ENCODE results near the gene FGF18.

FGF18 gene

GRCh38 chr5:171425596-171426244, 6.3 kb downstream of the FGF18 start:
- no peak for FAIRE-seq

GRCh38 chr5:171426266-171426665, 6.8 kb downstream of the FGF18 start:
- FAIRE-seq: no peak

GRCh38 chr5:171426680-171427079, 7.2 kb downstream of the FGF18 start:
- FAIRE-seq: no peak

GRCh38 chr5:171427318-171428167, 8.1 kb downstream of the FGF18 start:
- no peak for FAIRE-seq

- no peak for FAIRE-seq
Measured at GRCh38 chr5:171428168-171428696, 8.8 kb downstream of the FGF18 start.

GRCh38 chr5:171428809-171429542, 9.5 kb downstream of the FGF18 start:
- no peak for FAIRE-seq

- FAIRE-seq: no peak
Measured at GRCh38 chr5:171429543-171429910, 10.1 kb downstream of the FGF18 start.

- no peak for FAIRE-seq
Measured at GRCh38 chr5:171431251-171431777, 11.9 kb downstream of the FGF18 start.

GRCh38 chr5:171432076-171432475, 12.6 kb downstream of the FGF18 start:
- no peak for FAIRE-seq

GRCh38 chr5:171432583-171433351, 13.3 kb downstream of the FGF18 start:
- no peak for FAIRE-seq

GRCh38 chr5:171433352-171433698, 13.9 kb downstream of the FGF18 start:
- FAIRE-seq: no peak

GRCh38 chr5:171433982-171434676, 14.7 kb downstream of the FGF18 start:
- FAIRE-seq: no peak

GRCh38 chr5:171434874-171435273, 15.4 kb downstream of the FGF18 start:
- FAIRE-seq: no peak

GRCh38 chr5:171435908-171436307, 16.5 kb downstream of the FGF18 start:
- no peak for FAIRE-seq

- no peak for FAIRE-seq
Measured at GRCh38 chr5:171436804-171437285, 17.4 kb downstream of the FGF18 start.

GRCh38 chr5:171437286-171437821, 17.9 kb downstream of the FGF18 start:
- FAIRE-seq: no peak

- FAIRE-seq: no peak
Measured at GRCh38 chr5:171438738-171439137, 19.3 kb downstream of the FGF18 start.

GRCh38 chr5:171441246-171441791, 21.9 kb downstream of the FGF18 start:
- FAIRE-seq: no peak

GRCh38 chr5:171442287-171443042, 23.0 kb downstream of the FGF18 start:
- FAIRE-seq: no peak

- FAIRE-seq: no peak
Measured at GRCh38 chr5:171444582-171444981, 25.1 kb downstream of the FGF18 start.
